ENCODE results near the gene MS4A18. TPM values are rescaled to one million over a fixed set of nuclear protein-coding genes. Genes with fewer than 3 reads are reported as not detected.

MS4A18 gene
- total and polyA plus RNA-seq, 10 of the 15 experiments (the other 5 are each of a cell fraction or from before 2014, with no cell fraction given): not detected

- TF ChIP-seq PRDM15 (CRISPR knock-in tag; IDR thresholded peaks at IDR 0.05) (0 out of 2 replicates have a peak, but pooled peaks have one; percentile 44), SRF (IDR thresholded peaks at IDR 0.05; ENCODE audit: low read depth in 2 of 2, low read length in 2 of 2) (0 out of 4 replicates have a peak, but pooled peaks of 1 of the 2 experiments have one; percentile 3), HCFC1 (IDR thresholded peaks at IDR 0.05; ENCODE audit: low read length) (no peak), PKNOX1 (IDR thresholded peaks at IDR 0.05) (no peak), BMI1 (IDR thresholded peaks at IDR 0.05; ENCODE audit: borderline replicate concordance) (no peak), SP1 (IDR thresholded peaks at IDR 0.05; ENCODE audit: low read depth, low read length) (no peak), ATF7 (IDR thresholded peaks at IDR 0.05; ENCODE audit: low read depth) (peak; percentile 78), NFIC (IDR thresholded peaks at IDR 0.05; ENCODE audit: low read depth, low read length) (peak; percentile 62; the same call in 1 of the 2 replicates), USF1 (IDR thresholded peaks at IDR 0.05; ENCODE audit: borderline replicate concordance, extremely low read length, insufficient read depth, low read depth, low read length) (no peak), POLR2AphosphoS5 (IDR thresholded peaks at IDR 0.05; ENCODE audit: low read length) (peak; percentile 77), RCOR1 (conservative IDR thresholded peaks at IDR 0.05; ENCODE audit: low read depth, low read length) (0 out of 2 replicates have a peak, but pooled peaks have one; percentile 33), GABPA (IDR thresholded peaks at IDR 0.05; ENCODE audit: low read depth) (no peak), HSF1 (IDR thresholded peaks at IDR 0.05; ENCODE audit: low read depth, low read length) (no peak), JUNB (IDR thresholded peaks at IDR 0.05) (no peak; the same call in 1 of the 2 replicates), KLF5 (IDR thresholded peaks at IDR 0.05; ENCODE audit: partially characterized antibody) (no peak), EZH2 (IDR thresholded peaks at IDR 0.05; ENCODE audit: borderline replicate concordance, control insufficient read depth, low read depth, low read length) (no peak), ZBTB33 (IDR thresholded peaks at IDR 0.05) (no peak)
These were observed 38.6 kb downstream of the MS4A18 start (continued) for GRCh38 chr11:60762851-60763691.
